GM12892 (cell line): Measurements from ENCODE around the gene LAMB1.

Source experiments
- POLR2A ChIP-seq: IDR thresholded peaks from 2 replicates; pipeline ENCODE4 v1.6.1; 2011; ENCODE audit warnings: low read depth, low read length, control low read depth
- POLR2AphosphoS5 ChIP-seq: IDR thresholded peaks from 2 replicates; pipeline ENCODE4 v1.6.1; 2011; ENCODE audit warnings: low read depth, low read length, control low read depth
- TAF1 ChIP-seq: IDR thresholded peaks from 2 replicates; pipeline ENCODE4 v1.6.1; 2011; ENCODE audit warnings: low read depth, mild to moderate bottlenecking, control low read depth, low read length, borderline replicate concordance

- TF ChIP-seq POLR2A: no peak
- no peak for TF ChIP-seq POLR2AphosphoS5
- no peak for TF ChIP-seq TAF1
These were observed 5.9 kb upstream of the LAMB1 start for GRCh38 chr7:108008827-108009226.
